ELF-1 (cell line): ENCODE data around the gene COG7.
"Not testable (repeated sequence)": the region's sequence is repeated elsewhere in the genome, so short reads cannot be mapped to it uniquely, and the experiment has no call there.

ENCODE experiments used
- DNase-seq: peaks from one replicate; pipeline ENCODE4 v3.0.0-alpha.2; 2016; ENCODE audit warnings: low read depth, low spot score

Gene COG7

DNA sequence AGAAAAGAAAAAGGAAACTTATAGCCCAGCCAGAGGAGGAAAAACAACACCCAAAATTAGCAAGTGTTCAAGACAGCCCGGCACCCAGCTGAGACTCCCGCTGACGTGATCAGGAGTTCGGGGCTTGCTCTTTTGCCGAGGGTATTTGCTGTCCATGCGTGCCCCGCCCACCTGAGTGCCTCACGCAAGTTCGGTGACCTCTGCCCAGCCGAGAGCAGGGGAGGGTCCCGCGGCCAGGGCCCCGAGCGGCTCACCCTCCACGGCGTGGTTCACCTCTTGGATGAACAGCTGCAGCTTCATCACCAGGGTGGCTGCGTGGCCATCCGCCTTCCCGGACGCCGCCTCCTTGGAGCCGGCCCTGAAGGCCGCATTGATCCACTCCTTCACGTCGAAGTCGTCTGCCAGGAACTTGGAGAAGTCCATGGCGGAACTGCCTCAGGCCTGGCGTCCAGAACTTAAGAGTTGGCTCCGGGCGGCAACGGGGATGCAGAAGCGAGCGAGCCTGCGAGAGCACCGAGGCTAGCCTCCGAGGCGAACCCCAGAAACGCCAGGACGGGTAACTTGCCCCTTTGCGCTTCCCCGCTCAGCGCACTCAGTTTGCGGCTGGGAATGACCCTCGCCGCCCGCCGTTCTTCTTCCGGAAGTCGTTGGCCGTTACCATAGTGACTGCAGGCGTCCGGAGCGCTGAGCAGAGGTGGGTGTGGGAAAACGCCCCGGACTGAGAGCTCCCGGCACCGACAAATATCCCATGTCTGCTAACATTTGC lies at the start of gene COG7:
Gene COG7, minus strand, starts transcription at position 618 of the 766 bp plus-strand sequence. Its CDS starts 195 bp downstream, at position 423.
- peak; percentile 93 for DNase-seq

DNA sequence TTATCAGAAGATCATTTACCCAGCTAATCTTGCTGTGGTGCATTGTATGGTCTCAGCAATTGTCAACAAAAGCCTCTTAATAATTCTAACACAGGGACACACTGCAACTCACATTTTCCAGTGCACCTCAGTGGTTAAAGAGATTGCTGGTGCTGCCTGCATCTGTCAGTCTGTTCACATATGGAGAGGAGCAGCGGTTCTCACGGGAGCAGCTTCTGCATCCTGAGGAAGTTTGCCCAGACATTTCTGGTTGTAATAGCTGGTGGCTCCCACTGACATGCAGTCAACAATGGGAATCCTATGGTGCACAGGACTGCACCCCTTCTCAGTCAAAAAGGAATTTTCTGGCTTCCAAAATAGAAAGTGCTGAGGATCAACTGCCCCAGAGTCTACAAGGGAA lies 49.5 kb upstream of the COG7 start:
- DNase-seq = no peak

DNA sequence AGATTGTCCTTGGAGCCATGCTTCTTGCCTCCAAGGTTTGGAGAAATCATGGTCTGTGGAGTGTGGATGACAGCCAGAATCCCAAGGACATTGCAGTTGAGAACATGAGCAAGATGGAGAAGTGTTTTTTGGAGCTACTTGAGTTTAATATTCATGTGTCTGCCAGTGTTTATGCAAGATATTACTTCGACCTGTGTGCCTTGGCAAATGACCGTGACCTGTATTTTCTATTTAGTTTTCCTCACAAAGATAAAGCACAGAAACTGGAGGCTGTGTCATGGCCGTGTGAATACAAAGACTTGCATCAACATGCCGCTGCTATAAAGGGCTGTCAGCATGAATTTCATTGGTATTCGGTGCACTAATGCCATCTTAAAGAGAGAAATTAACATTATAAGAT lies 48.3 kb upstream of the COG7 start:
- DNase-seq = no peak

DNA sequence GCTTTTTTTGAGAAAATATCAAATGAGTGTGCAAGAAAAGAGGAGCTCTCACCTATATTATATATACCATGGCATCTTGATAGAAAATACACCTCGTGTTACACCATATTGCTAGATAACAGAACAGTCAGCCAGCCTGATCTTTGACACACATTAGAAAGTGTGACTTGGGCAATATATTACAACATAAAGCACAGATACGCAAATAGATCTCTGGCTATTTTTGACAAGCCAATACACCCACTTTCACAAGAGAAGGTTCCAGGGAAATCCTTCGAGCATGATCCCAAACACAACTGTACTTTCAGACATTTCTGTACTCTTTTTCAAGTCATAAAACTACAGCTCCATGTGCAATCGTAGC lies 47.9 kb upstream of the COG7 start:
- no peak for DNase-seq

DNA sequence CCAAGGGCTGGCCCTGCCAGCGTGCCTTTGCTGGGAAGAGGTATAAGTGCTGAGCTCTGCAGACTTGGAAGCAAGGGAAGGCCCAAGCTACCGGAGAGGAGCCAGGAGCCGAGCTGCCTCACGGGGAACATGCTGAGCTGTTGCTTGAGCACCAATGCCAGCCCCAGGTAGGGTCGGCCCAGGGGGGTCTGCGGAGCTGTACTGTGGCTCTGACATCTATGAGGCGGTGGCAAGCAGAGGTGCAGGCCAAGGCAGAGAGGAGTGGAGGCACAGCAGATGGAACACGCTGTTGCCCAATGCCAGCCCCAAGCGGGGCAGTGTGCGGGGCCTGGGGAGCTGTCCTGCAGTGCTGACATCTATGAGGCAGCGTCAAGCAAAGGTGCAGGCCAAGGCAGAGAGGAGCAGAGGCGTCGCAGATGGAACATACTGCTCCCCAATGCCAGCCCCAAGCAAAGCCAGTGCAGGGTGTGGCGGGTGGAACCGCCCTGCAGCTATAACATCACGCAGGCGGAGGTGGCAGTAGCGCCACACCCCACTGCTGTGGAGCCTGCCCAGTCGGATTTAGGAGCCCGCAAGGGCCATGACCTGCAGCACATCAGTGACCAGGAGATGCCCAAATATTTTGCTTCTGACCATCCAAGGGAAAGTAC lies 47.3 kb upstream of the COG7 start:
- no peak for DNase-seq

DNA sequence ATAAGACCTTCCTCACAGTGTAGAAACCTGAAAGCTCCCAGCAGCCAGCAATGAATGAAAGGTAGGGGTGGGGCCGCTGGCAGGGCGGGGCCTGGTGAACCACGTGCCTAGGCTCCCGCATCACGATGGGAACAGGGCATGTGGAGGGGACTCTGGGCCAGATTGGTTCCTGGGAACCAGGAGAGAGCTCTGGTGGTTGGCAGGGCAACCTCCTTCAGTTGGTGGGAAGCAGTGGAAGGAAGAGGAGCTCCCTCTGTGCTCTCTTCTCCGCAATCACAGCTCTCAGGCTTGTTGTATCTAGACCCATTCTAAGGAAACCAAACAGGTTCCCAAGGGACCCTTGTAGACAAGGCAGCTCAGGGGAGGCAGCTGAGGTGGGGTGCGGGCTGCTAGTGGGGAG lies 46.8 kb upstream of the COG7 start:
- DNase-seq = no peak

DNA sequence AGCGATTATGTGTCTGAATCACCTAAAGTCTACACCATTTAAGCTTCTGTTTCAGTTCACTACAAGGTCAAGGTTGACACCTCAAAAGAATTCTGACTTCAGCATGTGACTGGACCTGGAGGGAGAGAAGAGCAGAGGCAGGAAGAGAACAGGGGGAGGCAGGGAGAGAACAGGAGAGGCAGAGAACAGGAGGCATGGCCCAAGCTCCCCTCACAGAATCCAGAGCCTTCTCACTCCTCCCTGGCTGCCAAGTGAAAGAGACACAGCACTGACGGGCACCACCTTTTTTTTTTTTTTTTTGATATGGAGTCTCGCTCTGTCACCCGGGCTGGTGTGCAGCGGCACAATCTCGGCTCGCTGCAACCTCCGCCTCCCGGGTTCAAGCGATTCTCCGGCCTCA lies 45.9 kb upstream of the COG7 start:
- no peak for DNase-seq

DNA sequence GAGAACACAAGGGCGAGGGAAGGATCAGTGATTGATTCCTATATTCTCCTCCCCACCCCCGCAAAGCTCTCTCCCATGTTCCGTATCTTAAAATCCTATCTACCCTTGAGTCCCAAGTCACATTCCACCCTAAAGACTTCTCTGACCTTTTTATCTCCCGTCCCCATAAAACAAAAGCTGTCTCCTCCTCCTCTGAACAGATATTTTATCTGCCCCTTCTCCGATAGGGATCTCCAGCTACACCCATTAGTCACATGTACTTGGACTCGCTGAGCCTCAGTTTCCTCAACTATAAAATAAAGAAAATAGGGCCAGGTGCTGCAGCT lies 44.5 kb upstream of the COG7 start:
- DNase-seq = no peak

DNA sequence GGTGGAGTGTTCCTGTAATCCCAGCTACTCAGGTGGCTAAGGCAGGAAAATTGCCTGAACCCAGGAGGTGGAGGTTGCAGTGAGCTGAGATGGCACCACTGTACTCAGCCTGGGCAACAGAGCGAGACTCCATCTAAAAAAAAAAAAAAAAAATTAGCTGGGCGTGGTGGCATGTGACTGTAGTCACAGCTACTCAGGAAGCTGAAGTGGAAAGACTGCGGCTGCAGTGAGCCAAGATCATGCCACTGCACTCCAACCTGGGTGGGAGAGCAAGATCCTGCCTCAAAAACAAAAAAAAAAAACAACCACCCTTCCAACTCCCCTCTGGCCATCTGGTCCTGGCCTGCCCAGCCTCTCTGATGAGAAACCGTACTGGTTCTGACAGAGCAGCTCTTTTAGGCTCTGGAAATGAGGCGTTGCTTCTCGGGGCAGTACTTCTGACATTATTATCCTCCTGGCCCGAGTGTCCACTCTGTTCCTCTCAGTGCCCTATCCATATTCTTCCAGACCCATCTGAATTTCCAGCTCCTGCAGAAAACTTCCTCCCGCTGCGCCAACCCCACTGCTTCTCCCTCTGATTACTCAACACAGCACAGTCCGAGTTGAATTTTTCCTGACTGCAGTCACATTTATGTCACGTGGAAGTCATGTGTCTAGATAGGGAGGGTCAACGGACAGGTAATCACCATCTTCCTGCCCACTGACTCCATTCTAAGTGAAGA lies 44.0 kb upstream of the COG7 start:
- no peak for DNase-seq

DNA sequence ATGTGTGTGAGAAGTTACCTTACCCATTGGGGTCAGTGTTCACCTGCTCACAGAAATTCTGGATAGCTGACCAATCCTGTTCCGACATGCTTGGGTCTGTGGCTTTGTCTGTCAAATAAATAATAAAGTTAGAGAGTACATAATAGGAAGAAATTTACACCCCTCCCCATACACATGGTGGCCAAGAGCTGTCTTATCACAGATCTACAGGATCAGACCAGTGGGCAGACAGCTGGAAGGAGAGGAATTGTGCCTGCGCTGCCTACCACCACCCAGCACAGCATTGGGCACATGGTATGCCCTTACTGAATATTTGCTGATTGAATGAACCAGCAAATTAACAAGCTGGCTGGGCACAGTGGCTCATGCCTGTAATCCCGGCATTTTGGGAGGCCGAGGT lies 42.7 kb upstream of the COG7 start:
- no peak for DNase-seq

DNA sequence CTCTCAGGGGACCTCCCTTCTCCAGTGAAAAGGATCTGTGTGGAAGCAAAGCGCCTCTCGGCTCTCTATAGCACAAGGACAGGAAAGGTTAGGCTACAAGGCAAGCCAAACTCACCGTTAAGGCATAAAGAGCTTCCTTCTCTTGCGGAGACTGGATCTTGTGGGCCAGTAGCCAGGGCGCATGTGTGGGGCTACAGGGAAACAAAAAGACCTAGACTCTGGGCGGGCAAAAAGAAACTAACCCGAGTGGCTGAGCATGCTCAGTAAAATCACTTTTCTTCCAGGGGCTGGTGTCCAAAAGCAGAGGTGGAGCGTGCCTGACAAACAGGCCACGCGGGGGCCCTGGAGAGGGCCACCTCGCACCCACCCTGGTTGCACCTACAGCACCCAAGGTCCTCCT lies 41.2 kb upstream of the COG7 start:
- DNase-seq = no peak

DNA sequence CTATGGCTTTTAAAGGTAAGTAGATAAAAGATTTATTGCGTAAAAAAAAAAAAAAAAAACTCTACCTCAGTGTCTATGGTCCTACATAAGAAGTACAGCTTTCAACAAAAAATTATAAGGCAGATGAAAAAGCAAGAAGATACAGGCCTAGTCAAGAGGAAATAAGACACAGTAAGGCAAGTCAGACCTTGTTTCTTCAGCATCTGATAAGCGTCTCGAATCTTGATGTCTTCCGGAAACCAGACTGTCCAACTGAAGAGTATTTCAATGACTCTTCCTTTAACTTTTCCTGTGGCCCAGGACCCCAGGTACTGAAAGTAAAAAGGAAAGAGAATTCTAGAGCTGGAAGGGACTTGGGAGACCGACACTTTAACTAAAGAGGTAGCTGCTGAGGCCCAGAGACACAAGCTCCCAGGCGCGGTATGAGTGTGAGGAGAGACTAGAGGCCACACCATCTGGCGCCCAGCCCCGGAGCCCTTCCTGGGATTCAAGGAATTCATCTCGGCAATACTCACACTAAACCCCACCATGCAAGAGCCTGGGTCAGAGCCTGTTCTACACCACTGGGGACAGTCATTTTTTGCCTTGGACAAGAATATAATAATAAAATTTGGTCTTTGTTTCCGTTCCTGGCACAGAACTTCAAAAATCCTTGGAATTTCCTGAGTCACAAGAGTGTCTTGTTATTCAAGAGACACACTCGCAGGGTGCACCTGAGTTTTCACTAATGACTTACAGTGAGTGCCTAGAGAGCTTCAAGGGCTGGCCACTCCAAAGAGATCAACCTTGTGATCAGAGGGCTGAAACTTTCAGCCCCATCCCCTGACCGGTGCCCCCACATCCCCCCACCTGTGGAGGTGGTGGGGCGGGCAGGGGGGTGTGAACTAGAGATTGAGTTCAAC lies 38.8 kb upstream of the COG7 start:
- DNase-seq = no peak

DNA sequence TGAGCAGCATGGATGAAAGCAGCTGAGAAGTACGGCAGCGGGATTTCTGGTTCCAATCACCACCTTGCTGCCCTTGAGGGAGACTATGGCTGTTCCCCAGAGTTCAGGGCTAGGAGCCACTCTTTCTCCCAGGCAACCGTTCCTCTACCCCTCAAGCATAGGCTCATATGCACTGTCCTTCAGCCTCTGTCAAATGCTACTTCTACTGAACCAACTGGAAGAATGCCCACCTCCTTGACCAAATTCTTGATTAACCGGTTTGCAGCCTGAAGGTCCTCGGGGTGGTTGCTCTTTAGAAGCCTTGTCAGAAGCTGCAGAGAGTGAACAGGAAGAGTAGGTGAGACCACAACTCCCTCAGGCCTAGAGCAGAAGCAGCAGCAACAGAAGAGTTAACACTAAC lies 33.5 kb upstream of the COG7 start:
- DNase-seq = no peak

DNA sequence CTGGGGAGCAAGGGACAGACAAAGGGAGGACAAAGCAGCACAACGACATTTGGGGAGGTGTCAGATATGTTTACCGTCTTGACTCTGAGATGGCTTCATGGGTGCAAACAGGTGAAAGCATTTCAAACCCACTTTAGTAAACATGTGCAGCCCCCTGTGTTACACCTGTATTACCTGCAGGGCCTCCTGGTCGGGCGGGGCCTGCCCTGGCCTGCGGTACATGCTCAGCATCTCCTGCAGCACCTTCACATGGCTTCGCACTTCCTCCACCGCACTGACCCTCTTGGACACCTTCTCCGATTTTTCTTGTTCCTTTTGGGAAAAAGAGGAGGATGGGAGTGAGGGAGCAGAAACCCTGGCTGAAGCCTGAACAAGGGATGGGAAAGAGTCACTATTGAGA lies 32.9 kb upstream of the COG7 start:
- DNase-seq = no peak

DNA sequence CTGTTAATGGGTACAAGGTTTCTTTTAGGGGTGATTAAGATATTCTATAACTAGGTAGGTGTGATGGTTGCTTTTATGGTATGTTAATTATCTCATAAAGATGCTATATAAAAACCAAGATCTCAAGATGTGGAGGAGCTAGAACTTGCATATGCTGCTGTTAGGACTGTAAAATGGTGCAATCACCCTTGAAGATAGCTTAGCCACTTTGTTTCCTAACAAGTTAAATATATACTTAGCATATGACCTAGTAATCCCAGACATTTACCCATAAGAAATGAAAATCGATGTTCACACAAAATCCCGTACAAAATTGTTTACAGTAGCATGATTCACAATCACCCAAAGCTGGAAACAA lies 32.2 kb upstream of the COG7 start:
- DNase-seq = no peak

DNA sequence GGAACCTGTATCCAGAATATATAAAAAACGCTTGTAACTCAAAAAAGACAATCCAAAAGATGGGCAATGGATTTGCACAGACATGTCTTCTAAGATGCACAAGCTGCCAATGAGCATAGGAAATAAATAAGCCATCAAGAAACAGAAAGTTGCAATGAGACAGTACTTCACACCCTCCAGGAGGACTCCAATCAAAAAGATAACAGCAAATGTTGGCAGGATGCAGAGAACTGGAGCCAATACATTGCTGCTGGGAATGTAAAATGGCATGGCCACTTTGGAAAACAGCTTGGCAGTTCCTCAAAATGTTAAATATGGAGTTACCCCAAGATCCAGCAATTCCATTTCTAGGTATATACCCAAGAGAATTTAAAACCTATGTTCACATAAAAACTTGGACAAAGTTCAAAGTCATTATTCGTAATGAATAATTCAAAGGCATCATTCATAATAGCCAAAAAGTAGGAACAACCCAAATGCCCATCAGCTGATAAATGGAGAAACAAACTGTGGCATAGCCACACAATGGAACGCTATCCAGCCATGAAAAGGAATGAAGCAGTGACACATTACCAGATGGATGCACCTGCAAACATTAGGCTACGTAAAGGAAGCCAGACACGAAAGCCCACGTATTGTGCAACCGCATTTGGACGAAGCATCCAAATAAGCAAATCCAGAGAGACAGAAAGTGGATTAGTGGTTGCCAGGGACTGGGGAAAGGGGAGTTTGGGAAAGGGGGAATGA lies 31.7 kb upstream of the COG7 start:
- no peak for DNase-seq

DNA sequence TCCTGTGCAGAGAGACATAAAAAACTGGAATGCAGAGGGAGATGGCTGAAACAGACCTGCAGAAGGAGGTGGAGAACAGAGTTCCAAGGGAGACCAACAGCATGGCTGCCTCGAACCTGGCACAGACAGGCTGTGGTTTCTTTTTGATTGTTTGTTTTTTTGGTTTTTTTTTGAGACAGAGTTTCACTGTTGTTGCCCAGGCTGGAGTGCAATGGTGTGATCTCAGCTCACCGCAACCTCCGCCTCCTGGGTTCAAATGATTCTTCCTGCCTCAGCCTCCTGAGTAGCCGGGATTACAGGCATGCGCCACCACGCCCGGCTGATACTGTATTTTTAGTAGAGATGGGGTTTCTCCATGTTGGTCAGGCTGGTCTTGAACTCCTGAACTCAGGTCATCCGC lies 30.5 kb upstream of the COG7 start:
- DNase-seq = not testable (repeated sequence)

DNA sequence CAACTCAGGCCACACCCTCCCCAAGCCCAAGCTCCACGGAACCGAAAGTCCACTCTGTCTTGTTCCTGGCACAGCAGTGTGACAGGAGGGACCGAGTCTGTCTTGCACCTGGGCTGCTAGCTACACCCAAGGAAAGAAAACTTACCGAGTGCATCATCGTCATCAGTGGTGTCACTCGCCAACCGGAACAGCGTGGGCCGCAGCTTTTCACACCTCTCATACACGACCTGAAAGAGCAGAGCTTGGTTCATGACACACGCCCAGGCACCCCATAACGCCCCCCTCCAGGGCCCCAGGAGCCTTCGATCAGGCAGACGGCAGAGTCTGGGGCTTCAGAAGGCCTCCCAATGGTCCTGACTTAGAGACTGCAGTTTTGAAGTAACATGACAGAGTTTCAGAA lies 29.8 kb upstream of the COG7 start:
- no peak for DNase-seq

DNA sequence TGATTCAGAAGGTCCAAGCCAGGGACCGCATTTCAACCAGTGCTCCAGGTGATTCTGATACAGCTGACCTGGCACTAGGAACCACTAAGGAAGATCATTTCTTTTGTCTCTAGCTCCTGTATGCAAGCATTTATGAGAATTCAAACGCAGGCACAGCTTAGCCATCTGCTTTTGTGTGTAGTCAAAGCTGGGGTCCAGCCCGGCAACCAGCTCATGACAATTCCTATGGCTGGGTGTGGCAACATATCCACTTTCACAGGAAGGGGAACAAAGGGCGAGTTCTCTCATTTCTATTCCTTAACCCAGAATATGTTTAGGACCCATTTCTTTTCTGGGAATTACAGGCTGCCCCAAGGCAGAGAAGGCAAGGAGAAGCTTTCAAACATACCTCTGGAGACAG lies 27.3 kb upstream of the COG7 start:
- no peak for DNase-seq

DNA sequence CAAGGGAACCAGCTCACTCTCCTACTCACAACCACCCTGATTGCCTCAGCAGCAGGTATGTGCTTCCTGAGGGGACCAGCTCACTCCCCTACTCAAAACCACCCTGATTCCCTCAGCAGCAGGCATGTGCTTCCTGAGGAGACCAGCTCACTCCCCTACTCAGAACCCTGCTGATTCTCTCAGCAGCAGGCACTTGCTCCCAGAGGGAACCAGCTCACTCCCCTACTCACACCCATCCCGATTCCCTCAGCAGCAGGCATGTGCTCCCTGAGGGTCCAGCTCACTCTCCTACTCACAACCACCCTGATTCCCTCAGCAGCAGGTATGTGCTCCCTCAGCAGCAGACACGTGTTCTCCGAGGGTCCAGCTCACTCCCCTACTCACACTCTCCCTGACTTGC lies 26.1 kb upstream of the COG7 start:
- DNase-seq = no peak

DNA sequence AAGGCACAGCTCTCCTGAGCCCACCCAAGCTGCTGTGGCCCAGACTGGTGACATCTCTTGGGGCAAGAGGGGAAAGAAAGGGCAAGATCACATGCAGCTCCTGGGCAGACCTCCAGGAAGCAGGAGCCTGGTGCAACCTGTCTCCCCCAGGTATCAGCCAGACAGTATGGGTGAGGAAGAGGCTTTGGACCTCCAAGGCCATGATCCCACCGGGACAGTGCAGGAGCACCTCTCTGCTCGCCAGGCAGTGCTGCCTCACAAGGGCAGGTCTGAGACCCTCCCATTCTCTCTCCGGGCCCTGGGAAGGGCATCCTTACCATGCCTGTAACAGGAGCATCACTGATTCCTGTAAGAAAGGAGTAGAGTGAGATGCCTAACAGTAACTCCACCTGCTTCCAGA lies 25.6 kb upstream of the COG7 start:
- no peak for DNase-seq
